Left lung (tissue), 10 donors: Measurements from ENCODE around the gene SELENOS. TPM values are rescaled to one million over a fixed set of nuclear protein-coding genes. Genes with fewer than 3 reads are reported as not detected.

Experiments
- ATAC-seq: fragments of 200-7000 bp; cut with Tn5 transposase; one replicate; pipeline ENCODE4 v1.9.1; 2020; ENCODE audit warnings: moderate library complexity
- DNase-seq, 4 donors: peaks; one replicate each; pipeline ENCODE4 v3.0.0-alpha.2; 2013 to 2020
- H3K27ac ChIP-seq, 2 donors: fragments of 200-600 bp; sonication (generic) in 1 of 2; one replicate each; pipeline versions ENCODE4 v1.5.0 to v1.8.0; 2020 to 2021
- H3K27me3 ChIP-seq, 2 donors: fragments of 200-600 bp; sonication (generic) in 1 of 2; one replicate each; pipeline versions ENCODE4 v1.5.0 to v1.8.0; 2020 to 2021
- H3K36me3 ChIP-seq, 2 donors: fragments of 200-600 bp; sonication (generic) in 1 of 2; one replicate each; pipeline versions ENCODE4 v1.5.0 to v1.8.0; 2020 to 2021
- H3K4me1 ChIP-seq, 2 donors: fragments of 200-600 bp; one replicate each; pipeline ENCODE4 v1.8.0; 2021
- H3K4me3 ChIP-seq, 2 donors: fragments of 200-600 bp; sonication (generic) in 1 of 2; one replicate each; pipeline versions ENCODE4 v1.5.0 to v1.8.0; 2020 to 2021; ENCODE audit warnings: mild to moderate bottlenecking in 1 of 2
- H3K9me3 ChIP-seq, 2 donors: fragments of 200-600 bp; sonication (generic) in 1 of 2; one replicate each; pipeline versions ENCODE4 v1.5.0 to v1.8.0; 2020 to 2021
- CTCF ChIP-seq, 2 donors: fragments of 200-600 bp; sonication (generic) in 1 of 2; IDR thresholded peaks; one replicate each; pipeline versions ENCODE4 v1.5.0 to v1.8.0; 2021; ENCODE audit warnings: antibody characterized with exemption in 2 of 2
- intact Hi-C, 2 donors: fragments of 100-400 bp; cut with DNase I; formaldehyde crosslinking; loops; one replicate each; pipeline versions ENCODE4 v1.11.2 to v1.14.2; 2022
- polyA plus RNA-seq, 6 donors: library from polyadenylated mRNA; unstranded; fragments of 120-200 nt; gene quantifications; one replicate each; pipeline ENCODE4 v1.2.1, GENCODE V29; 2013; ENCODE audit not compliant: insufficient read length in 6 of 6
- total RNA-seq, 2 donors: library from RNA; stranded (reverse); fragmentation: NEBNext Ultra II Directional; extraction: Animal tissue kit (Norgen Biotek cat#: 25700); gene quantifications; one replicate each; pipeline ENCODE4 v1.2.1, GENCODE V29; 2021
- donor health status: DM: no; HTN: yes; CAD: no.
- donor health status: DM: no; HTN: no; CAD: no.

Gene SELENOS
- total and polyA plus RNA-seq, 8 donors: 43.7 to 78.7 (median 49.0) TPM

GRCh38 chr15:101303408-101303807, 26.1 kb upstream of the SELENOS start:
- H3K4me1 ChIP-seq: peaks cover 0 to 4% of the 10 kb centered on the region in 2 donors
- no peak for TF ChIP-seq CTCF (IDR thresholded peaks at IDR 0.05)
- H3K27me3 ChIP-seq: no peaks in the 10 kb centered on the region
- ATAC-seq (no peak), DNase-seq (no peak)
- H3K27ac ChIP-seq: no peak overlapping the region
- H3K9me3 ChIP-seq: no peaks in the 10 kb centered on the region
- no peak overlapping the region for H3K4me3 ChIP-seq
- intact Hi-C loops: loop anchor here in 1 of 2 donors (5.0 to 10.0 kb wide), 2 partner anchors 201 to 334 kb away; no protein-coding TSS in a partner anchor
- H3K36me3 ChIP-seq: no peaks in the 10 kb centered on the region

DNA sequence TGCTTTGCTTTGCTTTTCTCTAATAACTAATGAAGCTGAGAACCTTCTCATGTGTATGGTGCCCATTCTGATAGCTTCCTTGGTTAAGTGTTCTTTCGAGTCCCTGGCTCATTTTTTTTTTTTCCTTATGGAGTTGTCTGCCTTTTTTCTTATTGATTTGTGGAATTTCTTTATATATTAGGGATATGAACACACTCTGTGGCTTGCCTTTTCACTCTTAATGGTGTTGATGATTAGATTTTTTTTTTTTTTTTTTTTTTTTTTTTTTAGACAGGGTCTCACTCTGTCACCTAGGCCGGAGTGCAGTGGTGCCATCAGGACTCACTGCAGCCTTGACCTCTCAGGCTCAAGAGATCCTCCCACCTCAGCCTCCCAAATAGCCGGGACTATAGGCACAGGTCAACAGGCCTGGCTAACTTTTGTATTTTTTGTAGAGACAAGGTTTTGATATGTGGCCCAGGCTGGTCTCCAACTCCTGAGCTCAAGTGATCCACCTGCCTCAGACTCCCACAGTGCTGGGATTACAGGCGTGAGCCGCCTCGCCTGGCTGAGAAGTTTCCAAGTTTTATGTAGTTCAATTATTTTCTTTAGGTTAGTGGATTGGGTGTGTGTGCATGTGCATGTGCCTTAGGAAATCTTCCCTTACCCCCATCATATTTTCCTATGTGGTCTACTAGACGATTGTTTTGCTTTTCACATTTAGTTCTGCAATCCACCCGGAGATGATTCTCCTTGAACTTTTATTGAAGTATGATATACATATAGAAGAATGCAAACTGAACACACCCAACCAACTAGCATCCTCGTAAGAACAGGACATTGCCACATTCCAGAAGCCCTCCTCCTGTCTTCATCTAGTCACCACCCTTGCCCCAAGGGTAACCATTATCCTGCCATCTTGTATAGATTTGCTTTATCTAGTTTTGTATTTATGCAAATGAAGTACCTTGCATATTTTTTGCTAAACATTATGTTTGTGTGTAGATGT, 19.4 kb upstream of the SELENOS start:
- intact Hi-C loops: no loop called here
- no peaks in the 10 kb centered on the region for H3K36me3 ChIP-seq
- no peak for DNase-seq
- H3K4me3 ChIP-seq: no peak overlapping the region
- no peak for TF ChIP-seq CTCF (IDR thresholded peaks at IDR 0.05)
- H3K27me3 ChIP-seq: no peaks in the 10 kb centered on the region
- H3K9me3 ChIP-seq: no peaks in the 10 kb centered on the region
- H3K27ac ChIP-seq: no peak overlapping the region
- no peak for ATAC-seq
- H3K4me1 ChIP-seq: peaks cover 11 to 37% of the 10 kb centered on the region in 2 donors

GRCh38 chr15:101295607-101296161, 18.4 kb upstream of the SELENOS start:
- Histone ChIP-seq H3K4me1 (peaks cover 11 to 39% of the 10 kb centered on the region in 2 donors), H3K27me3 (no peaks in the 10 kb centered on the region), H3K36me3 (peaks cover 0 to 3% of the 10 kb centered on the region in 2 donors), H3K9me3 (no peaks in the 10 kb centered on the region), H3K27ac (peak overlapping the region; percentile 91 to 94), H3K4me3 (peak overlapping the region; percentile 77 to 81)
- intact Hi-C loops: no loop called here
- ATAC-seq: no peak
- DNase-seq: peak in 3 of 4 donors; percentile 28 to 88 (median 33)
- TF ChIP-seq CTCF (IDR thresholded peaks at IDR 0.05): no peak

DNA sequence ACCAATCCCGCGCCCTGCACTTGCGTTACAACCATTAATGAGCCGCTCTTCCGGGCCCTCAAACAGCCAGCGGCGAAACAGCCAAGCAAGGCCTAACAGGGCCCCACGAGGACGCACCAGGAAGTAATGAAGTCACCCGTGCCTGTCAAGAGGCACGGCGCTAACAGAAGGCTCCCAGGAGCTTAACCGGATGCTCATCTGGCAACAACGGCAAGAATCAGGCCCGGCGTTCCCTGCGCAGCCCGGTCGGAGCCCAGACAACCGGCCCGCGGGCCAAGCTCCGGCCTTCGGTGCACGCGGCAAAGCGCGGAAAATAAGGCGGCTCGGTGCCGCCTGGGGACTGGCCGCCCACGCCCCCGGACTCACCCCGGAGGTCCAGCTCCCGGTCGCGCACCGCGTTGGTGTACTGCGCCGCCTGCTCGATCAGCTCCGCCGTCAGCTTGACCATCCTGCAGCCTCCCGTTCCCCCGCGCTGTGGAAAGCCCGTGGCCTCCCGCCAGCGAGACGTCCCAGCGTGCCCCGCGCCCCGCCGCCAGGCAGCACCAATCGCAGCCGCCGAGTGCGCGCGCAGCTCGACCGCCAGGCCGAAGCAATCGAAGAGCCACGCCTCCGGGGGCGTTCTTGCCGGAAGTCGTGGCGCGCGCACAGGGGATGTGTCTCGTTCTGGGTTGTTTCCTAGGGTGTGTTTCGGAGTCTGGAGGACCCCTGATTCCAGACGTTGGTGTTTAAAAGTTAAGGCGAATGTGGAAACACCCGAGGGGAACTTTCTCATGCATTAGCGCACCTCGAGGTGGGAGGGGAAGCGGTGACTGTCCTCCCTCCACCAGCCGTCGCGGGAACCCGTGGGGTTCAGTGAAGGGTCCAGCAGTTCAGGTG, 17.7 kb upstream of the SELENOS start, which contains the start of gene SNRPA1:
TSS of gene SNRPA1 (minus strand) at position 518 of the 876 bp plus-strand sequence. CDS start at position 448, 70 bp downstream.
- Histone ChIP-seq H3K4me1 (peaks cover 11 to 36% of the 10 kb centered on the region in 2 donors), H3K9me3 (no peaks in the 10 kb centered on the region), H3K36me3 (peaks cover 0 to 10% of the 10 kb centered on the region in 2 donors), H3K27me3 (no peaks in the 10 kb centered on the region), H3K4me3 (peak within 1 kb of the TSS; percentile 77 to 81), H3K27ac (peak within 1 kb of the TSS; percentile 91 to 94)
- TF ChIP-seq CTCF (IDR thresholded peaks at IDR 0.05): no peak
- intact Hi-C loops: no loop called here
- peak; percentile 95 to 100 (median 98) for DNase-seq
- peak; percentile 96 for ATAC-seq
